Measurements from ENCODE around the gene MRPS10.
"Not testable (repeated sequence)": the region's sequence is repeated elsewhere in the genome, so short reads cannot be mapped to it uniquely, and the experiment has no call there.

Gene MRPS10

DNA sequence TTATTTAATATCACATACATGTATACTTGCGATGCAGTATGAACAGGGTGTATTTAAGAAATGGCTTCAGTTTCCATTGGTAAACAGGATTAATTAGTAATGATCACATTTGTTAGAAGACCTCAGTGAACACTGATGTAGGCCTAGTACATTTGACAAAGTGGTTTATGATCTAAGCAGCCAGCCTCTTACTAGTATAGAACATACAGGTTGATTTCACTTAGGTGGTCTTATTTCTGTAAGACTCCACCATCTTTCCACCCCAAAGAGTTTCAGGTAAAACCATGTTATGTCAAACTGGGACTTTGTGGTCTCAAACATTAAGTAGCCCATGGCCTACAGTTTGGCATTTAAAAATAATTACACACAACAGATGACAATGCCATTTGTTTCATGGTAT, 20.2 kb upstream of the MRPS10 start:
- no peak for DNase-seq

DNA sequence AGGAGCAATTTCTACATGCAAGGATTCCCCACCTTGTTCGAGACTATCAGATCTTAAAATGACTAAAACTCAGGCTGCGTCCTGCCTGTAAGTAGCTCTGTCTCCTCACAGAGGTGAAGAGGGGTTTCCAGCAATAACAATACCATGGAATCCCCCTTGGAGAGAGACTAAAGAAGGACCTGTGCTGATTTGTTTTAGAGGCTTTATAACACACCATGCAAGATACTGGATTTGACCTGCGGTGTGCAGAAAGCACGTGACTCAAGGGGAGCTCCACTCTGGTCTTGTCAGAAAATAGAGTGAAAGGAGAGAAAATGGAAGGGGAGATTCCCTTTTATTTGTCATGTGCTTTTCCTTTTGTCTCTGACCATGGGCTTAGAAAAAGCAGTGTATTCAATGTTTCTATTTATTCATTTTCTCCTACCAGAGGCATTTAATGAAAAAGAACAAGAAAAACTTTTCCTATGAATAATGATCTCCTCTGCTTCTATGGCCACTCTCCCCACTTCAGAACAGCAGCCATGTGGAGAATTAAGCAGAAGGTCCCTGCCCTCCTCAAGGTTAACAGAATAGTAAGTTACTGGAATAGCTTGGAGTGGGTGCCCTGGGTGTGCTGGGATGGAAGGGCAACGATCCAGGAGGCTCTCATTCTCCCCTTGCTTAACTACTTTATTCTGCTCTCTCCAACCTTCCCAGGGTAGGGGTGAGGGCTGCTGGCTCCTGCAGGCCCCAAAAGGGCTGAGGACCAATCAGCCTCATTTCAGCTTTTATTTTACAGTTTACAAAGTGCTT, 19.2 kb upstream of the MRPS10 start:
- DNase-seq, result no peak

DNA sequence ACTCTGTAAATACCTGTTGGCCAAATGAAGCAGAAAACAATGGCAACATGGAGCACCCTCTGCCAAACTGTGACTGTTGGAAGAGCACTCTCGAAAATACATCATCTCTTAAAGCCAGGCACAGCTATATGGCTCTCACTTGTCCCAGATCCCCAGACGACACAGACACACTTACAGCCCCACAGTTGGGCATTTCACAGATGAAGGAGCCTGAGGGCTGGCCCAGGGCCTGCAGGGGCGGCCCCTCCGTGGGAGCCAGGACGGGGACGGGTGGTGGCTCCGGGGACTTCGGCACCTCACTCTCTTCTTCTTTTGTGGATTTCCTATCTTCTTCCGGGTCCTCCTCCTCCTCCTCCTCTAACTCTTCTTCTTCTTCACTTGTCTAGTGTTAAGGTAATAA, 18.4 kb upstream of the MRPS10 start:
- no peak for DNase-seq

DNA sequence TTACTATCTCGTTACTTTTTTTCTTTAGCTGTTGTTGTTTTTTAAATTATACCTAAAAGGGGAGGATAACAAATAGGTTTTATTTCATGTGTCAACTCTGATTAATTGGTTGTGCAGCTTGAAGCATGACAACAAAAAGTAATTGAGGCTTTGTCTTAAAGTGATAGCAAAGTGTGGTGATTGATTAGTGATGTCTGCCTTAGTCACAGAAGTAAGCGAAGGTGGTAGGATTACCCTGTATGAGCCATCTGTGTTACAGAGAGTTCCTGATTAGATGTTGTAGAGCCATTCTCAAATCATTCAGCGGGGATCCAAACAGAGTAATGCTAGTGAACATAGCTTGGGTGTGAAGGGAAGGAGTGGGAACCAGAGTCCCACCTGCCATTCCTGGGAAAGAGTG, 14.4 kb upstream of the MRPS10 start:
- DNase-seq, result peak; percentile 24

DNA sequence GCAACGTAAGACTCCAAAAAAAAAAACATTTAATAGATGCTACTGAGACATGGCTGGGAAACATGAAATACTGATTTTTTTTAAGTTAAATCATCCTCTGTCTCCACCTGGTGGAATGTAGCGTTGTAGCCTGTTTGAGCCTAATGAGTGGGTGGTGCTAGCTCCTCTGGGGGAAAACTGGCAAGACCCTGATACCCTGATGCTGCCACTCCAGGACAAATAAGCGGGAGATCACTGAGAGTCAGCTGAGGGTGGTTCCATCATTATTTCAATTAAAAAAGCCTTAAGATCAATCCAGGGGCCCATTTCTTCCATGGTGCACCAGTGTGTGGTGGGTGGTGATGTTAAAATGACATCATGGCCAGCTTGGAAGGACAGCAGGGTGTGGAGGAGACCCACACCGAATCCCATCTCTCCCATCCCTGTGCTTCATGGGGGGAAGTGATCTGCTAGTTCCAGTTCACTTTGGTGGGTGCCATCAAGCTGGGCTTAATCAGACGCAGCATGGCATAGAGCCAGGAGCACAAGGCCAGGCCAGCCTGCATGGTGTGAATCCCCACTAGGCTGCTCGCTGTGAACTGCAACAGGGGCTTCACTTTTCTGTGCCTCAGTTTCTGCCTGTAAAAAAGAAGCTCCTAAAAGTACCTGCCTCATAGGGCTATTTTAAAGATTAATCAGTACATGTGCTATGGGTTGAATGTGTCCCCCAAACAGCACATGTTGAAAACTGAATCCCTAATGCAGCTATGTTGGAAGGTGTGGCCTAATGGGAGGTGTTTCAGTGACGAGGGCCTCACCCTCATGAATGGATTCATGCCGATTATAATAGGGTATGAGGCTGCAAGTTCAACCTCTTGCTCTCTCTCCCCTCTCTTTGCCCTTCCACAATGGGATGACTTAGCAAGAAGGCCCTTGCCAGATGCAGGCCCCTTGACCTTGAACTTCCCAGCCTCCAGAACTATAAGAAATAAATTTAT, 13.0 kb upstream of the MRPS10 start:
- peak; percentile 19 for DNase-seq

DNA sequence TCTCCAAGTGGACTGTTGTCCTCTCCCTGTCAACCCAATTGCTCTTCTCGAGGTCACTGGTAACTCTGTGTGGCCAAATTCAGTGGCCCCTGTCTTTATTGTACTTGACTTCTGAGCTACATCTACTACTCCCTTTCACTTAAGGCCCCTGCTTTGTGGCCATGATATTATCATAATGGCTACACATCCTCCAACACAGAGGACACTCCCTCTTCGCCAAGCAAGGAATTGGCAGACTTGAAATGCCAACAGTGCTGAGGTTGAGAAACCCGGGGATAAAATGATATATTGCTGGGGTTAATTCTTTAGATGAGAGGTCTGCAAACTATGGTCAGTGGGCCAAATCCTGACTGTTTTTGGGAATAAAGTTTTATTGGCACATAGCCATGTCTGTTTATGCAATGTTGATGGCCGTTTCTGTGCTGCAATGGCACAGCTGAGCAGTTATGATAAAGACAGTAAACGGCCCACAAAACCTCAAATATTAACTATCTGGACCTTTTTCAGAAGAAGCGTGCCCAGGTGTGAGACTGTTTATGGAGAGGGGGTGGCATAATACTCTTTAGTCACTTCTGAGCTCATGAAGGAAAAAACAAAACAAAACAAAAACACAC, 12.0 kb upstream of the MRPS10 start:
- DNase-seq, result no peak

DNA sequence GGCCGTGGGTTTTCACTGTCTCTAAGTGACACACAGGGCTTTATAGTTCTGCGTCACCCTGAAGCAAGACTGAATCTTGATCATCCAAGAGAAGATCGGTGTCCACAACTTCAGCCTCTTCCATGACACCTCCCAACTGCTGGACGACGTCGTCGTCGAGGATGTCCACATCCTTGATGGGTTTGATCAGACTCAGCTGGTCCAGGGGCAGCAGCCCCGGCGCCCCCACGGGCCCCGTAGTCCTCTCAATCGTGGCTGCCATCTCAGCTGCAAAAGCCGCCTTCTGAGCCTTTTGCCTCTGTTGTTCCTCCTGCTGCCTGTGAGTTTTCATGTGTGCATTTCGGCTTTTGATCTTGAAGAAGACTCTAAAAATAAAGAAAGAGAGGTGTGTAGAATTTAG, 10.6 kb upstream of the MRPS10 start:
- no peak for DNase-seq

DNA sequence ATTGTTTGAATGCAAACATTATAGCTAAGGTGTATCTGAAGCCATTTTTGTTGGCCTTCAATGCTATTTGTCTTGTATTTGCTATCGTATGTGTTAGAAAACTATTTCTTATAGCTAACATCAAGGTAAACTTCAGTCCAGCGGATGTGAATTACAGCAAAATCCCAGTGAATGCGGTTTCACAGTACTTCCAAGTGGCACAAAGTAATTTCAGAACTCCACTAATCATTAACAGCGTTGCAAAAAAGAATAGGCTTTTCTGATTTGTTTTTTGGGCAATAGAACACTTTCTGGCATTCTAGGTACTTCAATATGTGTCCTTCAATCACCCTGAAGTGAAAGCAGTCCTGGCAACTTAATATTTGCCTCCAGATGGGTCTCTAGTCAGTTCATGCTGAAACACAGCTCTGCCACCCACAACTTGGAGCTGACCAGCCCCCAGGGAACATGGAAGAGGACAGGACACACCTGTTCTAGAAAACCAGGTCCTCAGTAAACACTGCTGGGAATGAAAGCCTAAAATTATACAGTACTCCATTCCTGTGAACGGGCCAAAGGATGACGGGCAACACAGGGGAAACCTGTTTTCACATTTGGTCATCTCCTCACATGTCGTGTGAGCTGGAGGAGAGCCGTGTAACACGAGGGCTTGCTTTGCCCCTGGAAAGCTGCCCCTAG, 9.7 kb upstream of the MRPS10 start:
- DNase-seq, result no peak

DNA sequence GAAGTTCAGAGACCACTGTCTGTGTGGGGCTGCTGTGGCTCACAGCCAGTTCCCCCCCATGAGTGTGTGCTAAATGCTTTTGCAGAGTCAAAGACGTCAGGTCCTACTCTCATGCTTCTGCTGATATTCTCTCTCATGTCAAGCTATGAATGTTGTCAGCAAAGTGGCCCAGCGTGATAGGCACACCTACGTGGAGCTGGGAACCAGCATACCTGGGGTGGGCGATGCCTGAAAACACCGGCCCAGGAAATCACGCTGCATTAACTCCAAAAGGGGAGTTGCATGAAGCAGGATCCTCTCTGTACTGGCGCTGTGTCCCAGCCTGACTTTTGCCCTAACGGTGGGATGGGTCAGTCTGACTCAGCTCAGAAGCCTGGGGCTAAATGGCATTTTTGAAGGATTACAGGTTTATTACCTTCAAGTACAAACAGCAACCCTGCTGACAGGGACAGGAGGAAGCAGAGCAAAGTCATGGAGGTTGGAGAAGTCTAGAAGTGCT, 9.0 kb upstream of the MRPS10 start:
- no peak for DNase-seq

DNA sequence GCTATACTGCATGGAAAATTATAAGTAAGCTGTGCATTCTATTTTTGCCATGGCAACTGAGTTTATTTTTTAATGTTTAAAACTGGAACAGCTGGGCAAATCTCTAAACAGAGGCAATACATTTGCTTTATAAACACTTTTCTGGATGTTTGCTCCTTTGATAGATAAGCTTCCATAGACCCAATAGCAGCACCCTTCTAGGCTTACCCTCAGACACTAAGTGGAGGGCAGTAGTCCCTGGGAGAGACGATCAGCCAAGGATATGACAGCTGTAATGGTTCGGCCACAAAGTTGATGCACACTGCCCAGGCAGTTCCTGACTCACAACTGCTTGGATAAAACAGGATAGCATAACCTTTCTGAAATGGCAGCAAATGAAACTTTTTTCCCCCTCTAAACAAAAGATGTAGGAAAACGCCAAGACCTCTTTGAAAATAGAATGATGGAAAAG, 8.5 kb upstream of the MRPS10 start:
- DNase-seq, result no peak

DNA sequence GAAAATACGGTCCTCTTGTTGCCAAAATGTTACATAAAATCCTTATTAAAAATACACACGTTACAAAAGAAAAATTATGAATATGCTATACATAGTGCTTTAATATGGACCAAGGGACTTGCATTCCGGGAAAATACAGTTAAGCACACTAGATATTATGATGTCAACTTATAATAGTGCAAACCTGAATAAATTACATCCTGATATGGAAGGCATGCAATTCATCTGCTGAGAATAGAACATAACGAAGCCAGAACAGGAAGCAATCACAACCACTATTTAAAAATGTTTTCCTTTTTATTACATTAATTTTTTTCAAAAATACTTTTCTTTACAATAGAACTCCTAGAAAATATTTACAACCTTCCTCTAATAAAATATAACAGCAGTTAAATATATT, 7.8 kb upstream of the MRPS10 start:
- DNase-seq, result no peak

DNA sequence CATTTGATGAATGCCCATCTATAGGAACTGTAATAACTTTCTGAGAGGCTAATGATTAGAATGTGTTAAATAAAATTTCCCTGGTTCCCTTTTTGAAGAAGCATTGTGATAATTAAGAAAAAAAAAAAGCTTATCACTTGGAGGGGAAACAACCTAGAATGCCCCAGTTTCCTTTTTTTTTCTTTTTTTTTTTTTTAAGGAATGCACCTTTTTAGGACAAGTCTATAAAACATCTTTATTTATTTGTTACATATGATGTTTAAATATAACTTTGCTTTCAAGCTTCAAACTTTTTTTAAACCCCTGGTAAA, 7.3 kb upstream of the MRPS10 start:
- DNase-seq, result no peak

DNA sequence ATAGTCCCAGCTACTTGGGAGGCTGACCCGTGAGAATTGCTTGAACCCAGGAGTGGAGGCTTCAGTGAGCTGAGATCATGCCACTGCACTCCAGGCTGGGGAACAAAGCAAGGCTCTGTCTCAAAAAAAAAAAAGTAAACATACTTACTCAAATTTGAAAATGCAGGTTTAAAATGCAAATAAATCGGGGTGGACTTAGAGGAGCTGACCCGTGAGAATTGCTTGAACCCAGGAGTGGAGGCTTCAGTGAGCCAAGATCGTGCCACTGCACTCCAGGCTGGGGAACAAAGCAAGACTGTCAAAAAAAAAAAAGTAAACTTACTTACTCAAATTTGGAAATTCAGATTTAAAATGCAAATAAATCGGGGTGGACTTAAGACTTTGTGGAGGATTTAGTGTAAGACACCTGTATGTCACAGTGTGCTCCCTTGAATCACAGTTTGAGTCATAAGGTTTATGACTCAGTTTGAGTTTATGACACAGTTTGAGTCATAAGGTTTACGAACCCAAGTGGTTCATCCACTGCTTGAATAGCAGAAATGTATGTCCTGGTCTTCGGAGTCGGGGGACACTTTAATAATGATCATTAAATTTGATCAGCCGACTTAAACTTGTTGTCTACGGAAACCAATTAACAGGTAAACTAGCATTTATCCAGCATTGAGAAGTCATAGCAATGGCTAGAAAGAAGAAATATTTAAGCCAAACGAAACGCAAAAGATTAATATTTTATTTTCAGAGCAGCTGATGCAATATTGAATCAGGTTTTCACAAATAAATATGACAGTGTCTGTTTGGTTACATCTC, 6.8 kb upstream of the MRPS10 start:
- DNase-seq, result no peak

DNA sequence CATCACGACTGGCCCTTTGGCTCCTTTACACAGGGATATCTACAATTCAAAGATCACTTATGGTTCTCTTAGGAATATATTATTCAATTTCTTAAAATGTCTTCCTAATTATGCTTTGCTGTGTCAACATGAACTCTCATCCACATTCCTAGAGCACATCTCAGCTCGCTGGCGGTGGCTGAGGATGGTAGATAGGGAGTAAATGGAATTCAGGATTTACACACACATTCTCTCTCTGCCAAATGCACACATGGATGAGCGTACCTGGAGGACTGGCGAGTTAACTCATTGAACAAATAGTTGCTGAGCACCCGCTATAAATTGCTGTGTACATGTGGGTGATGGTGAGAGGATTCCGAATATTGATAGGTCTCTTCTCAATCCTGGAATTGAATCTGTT, 4.8 kb upstream of the MRPS10 start:
- no peak for DNase-seq

DNA sequence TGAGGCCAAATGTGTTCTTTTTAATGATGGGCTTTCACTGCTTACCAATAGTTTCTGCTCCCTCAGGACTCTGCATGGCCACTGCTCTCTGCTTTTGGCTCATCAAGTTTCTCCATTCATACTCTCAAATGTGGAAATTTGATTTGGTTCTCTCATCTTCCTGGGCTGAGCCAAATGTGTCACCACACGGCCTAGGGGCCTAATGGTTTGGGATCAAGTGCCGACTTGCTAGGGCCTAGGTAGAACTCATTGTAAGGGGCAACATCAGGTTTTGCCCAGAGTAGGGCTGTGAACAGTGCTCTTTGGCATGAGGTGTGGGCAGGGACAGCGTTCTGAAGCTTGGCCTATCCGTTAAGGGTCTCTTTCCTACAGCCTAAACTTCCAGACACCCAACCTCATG, 3.9 kb upstream of the MRPS10 start:
- DNase-seq, result no peak

DNA sequence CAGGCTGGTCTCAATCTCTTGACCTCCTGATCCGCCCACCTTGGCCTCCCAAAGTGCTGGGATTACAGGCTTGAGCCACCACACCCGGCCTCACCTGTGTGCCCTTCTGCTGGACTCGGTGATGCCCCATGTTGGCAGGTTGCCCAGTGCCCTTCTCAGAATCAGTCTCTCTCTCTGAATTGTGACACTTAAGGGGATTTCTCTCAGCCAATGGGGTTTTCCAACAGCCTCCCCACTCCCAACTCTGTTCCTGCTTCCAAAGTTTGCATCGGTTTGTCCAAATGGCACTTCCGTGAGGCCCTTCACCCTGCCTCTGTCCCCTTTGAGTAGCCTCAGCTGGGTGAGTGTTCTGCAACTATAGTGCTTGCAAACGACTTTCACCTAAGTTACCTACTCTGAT, 3.1 kb upstream of the MRPS10 start:
- no peak for DNase-seq

DNA sequence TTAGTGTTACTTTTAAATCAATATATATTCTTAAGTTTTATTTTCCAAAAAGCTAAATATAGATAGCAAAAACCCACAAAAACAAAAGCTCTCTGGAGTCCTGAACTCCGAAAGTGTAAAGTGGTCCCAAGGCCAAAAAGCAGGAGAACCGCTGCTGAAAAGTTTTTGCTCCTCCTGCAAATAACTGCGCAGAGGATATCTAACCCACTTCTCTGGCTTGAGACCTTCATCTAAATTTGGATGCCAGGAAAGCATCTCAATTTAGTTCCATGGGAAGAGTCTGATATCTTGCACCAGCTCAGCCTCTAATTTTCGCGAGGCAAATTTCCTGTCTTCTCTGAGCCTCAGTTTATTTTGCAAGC, 523 bp downstream of the MRPS10 start:
- no peak for DNase-seq

DNA sequence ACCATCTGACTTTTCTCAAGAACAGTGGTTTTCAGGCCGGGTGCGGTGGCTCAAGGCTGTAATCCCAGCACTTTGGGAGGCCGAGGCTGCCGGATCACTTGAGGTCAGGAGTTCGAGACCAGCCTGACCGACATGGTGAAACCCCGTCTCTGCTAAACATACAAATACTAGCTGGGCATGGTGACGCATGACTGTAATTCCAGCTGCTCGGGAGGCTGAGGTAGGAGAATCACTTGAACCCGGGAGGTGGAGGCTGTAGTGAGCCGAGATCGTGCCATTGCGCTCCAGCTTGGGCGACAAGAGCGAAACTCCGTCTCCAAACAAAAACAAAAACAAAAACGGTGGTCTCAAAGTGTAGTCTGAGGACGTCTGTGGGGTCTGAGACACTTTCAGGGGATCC, 1.2 kb downstream of the MRPS10 start:
- not testable (repeated sequence) for DNase-seq

DNA sequence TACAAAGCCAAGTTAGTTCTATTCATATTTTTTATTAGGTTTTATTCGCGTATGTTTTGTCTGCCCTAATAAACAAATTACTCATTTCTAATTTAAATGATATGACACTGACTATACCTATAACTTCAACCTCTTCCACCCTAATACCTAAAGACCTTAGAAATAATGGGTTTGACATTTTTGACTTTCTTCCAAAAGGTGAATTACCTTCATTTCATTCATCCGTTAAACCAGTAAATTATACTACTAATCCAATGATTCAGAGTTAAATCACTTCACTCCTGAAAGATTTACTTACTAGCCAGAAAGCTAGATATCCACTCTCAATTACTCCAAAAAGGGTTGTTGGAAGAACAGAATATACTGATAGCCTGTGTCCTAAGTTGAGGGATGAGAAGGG, 5.2 kb downstream of the MRPS10 start:
- DNase-seq, result no peak

DNA sequence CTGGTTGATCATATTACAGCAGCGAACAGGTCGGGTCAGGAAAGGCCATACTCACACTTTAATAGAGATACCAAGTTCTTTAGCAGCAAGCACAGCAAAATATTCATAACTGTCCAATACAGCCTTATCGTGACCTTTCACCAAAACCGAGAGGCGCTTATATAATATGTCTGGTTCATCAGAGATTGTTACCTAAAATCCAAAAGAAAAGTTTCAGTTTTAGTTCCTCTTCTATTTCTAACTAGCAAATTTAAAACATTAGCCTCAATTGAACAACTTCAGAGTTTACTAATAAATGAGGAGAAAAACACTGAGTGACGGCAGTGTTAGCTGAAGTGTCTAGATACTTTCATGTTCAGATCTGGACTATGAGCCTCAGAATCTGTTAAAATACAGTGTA, 5.9 kb downstream of the MRPS10 start:
- no peak for DNase-seq

DNA sequence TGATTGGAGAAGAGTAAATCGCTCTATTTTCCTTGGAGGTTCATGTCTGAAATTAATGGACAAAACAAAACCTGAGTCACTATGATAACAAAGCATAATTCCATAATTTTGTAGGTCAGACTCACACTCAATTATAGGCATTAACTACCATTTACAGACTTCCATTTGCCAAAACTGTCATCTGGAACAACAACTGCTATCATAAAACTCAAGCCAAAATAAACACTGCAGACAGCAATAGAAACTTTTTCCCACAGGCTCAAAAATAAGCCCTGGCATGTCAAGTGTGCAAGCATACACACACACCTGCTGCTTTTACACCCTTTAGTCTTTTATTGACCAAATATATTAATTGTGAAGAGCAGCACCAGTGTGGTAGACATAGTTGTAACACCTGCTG, 7.1 kb downstream of the MRPS10 start:
- no peak for DNase-seq

DNA sequence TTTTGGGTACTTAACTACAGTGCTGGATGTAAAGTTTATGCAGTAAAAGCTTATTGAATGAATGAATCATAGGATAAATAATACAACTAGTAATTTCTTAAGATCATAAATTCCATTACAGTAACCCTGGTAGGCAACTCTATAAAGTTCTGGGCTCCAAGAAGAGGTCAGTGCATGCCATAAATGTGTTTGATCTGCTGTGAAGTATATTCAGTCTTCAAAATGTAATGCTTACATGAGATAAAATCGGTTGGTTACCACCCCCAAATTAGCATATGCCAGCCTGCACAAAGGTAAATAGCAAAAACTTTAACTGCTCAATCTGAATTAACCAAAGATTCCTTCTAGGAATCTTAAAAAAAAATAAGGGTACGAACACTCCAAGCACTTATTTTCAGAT, 10.1 kb downstream of the MRPS10 start:
- DNase-seq, result not testable (repeated sequence)
